Upper lobe of left lung (tissue), 4 donors: ENCODE data around the gene LLGL1.

Experiments used
- EP300 ChIP-seq, 4 donors: sonication (generic); formaldehyde crosslinking; IDR thresholded peaks; one replicate each; pipeline ENCODE4 v1.5.1; 2017; ENCODE audit warnings: antibody characterized with exemption in 4 of 4, control low read depth in 2 of 4
- POLR2A ChIP-seq, 4 donors: fragments of 450-650 bp; IDR thresholded peaks; one replicate each; pipeline ENCODE4 v1.5.1; 2016 to 2017; ENCODE audit warnings: antibody characterized with exemption in 4 of 4, mild to moderate bottlenecking in 2 of 4
- POLR2AphosphoS5 ChIP-seq, 2 donors: sonication (generic); formaldehyde crosslinking; IDR thresholded peaks; one replicate each; pipeline ENCODE4 v1.5.1; 2017; ENCODE audit warnings: antibody characterized with exemption in 2 of 2
- TF ChIP-seq, protein P1 (sequence below), 6 experiments: fragments of 450-650 bp in 4 of 6; fragments of 200-600 bp in 2 of 6; sonication (generic) in 2 of 6; IDR thresholded peaks; one replicate each; pipeline ENCODE4 v1.5.1; 2016 to 2019; ENCODE audit warnings: antibody characterized with exemption in 6 of 6

DNA sequence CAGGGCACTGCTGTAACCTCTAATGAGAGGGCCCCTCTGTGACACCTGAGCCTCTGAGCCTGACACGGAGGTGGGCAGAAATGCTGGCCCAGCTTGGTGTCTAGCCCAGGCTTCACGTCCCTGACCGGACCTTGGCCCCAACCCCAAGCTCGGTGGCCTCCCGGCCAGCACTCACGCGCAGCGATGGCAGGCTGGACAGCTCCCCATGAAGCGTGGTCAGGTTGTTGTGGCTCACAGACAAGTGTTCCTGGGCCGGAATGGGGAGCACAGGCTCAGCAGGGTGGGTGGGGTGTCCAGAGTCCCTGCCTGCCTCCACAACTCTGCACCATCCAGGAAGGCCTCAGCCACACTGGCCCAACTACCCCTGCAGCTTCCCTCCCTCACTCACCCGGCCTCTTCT, 30.9 kb downstream of the LLGL1 start:
- TF ChIP-seq EP300 (IDR thresholded peaks at IDR 0.05): no peak
- TF ChIP-seq, protein P1, sequence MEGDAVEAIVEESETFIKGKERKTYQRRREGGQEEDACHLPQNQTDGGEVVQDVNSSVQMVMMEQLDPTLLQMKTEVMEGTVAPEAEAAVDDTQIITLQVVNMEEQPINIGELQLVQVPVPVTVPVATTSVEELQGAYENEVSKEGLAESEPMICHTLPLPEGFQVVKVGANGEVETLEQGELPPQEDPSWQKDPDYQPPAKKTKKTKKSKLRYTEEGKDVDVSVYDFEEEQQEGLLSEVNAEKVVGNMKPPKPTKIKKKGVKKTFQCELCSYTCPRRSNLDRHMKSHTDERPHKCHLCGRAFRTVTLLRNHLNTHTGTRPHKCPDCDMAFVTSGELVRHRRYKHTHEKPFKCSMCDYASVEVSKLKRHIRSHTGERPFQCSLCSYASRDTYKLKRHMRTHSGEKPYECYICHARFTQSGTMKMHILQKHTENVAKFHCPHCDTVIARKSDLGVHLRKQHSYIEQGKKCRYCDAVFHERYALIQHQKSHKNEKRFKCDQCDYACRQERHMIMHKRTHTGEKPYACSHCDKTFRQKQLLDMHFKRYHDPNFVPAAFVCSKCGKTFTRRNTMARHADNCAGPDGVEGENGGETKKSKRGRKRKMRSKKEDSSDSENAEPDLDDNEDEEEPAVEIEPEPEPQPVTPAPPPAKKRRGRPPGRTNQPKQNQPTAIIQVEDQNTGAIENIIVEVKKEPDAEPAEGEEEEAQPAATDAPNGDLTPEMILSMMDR (IDR thresholded peaks at IDR 0.05): no peak
- TF ChIP-seq POLR2A (IDR thresholded peaks at IDR 0.05): no peak
- TF ChIP-seq POLR2AphosphoS5 (IDR thresholded peaks at IDR 0.05): no peak
